ENCODE data around the gene CHAF1A. TPM values are rescaled to one million over a fixed set of nuclear protein-coding genes. Genes with fewer than 3 reads are reported as not detected.

Gene CHAF1A
- total RNA-seq, 1 experiment from 2014 or later: 161 TPM

DNA sequence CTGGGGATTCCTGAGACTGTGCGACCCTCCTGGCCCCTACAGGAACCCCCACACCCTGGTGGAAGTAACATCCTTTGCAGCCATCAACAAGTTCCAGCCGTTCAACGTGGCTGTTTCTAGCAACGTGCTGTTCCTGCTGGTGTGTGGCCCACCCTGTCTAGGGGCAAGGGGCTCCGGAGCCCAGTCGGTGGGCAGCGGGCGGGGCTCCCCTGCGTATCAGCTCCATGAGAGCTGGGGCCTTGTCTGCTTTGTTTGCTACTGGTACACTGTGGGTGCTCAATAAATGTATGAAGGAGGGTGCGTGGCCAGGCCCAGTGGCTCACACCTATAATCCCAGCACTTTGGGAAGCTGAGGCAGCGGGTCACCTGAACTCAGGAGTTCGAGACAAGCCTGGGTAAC, 48.2 kb upstream of the CHAF1A start:
- H3K4me1 Mint-ChIP-seq: no peaks in the 10 kb centered on the region
- no peak for TF ChIP-seq JUN (CRISPR knock-in tag; IDR thresholded peaks at IDR 0.05)
- TF ChIP-seq, protein P1, sequence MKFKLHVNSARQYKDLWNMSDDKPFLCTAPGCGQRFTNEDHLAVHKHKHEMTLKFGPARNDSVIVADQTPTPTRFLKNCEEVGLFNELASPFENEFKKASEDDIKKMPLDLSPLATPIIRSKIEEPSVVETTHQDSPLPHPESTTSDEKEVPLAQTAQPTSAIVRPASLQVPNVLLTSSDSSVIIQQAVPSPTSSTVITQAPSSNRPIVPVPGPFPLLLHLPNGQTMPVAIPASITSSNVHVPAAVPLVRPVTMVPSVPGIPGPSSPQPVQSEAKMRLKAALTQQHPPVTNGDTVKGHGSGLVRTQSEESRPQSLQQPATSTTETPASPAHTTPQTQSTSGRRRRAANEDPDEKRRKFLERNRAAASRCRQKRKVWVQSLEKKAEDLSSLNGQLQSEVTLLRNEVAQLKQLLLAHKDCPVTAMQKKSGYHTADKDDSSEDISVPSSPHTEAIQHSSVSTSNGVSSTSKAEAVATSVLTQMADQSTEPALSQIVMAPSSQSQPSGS (CRISPR knock-in tag; IDR thresholded peaks at IDR 0.05; ENCODE audit: borderline replicate concordance, low read depth): no peak
- TF ChIP-seq FOXK1 (CRISPR knock-in tag; IDR thresholded peaks at IDR 0.05): no peak
- TF ChIP-seq, protein P2, sequence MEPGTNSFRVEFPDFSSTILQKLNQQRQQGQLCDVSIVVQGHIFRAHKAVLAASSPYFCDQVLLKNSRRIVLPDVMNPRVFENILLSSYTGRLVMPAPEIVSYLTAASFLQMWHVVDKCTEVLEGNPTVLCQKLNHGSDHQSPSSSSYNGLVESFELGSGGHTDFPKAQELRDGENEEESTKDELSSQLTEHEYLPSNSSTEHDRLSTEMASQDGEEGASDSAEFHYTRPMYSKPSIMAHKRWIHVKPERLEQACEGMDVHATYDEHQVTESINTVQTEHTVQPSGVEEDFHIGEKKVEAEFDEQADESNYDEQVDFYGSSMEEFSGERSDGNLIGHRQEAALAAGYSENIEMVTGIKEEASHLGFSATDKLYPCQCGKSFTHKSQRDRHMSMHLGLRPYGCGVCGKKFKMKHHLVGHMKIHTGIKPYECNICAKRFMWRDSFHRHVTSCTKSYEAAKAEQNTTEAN (CRISPR knock-in tag; IDR thresholded peaks at IDR 0.05): no peak
- no peak for TF ChIP-seq GRHL2 (CRISPR knock-in tag; IDR thresholded peaks at IDR 0.05; ENCODE audit: insufficient replicate concordance, severe bottlenecking)
- TF ChIP-seq EMX1 (CRISPR knock-in tag; IDR thresholded peaks at IDR 0.05): no peak
- no peak for TF ChIP-seq NR2C2 (CRISPR knock-in tag; IDR thresholded peaks at IDR 0.05)
- TF ChIP-seq, protein P3, sequence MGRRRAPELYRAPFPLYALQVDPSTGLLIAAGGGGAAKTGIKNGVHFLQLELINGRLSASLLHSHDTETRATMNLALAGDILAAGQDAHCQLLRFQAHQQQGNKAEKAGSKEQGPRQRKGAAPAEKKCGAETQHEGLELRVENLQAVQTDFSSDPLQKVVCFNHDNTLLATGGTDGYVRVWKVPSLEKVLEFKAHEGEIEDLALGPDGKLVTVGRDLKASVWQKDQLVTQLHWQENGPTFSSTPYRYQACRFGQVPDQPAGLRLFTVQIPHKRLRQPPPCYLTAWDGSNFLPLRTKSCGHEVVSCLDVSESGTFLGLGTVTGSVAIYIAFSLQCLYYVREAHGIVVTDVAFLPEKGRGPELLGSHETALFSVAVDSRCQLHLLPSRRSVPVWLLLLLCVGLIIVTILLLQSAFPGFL (CRISPR knock-in tag; IDR thresholded peaks at IDR 0.05; ENCODE audit: borderline replicate concordance): no peak
- no peak for TF ChIP-seq FOXJ3 (CRISPR knock-in tag; IDR thresholded peaks at IDR 0.05; ENCODE audit: borderline replicate concordance)
- TF ChIP-seq, protein P4, sequence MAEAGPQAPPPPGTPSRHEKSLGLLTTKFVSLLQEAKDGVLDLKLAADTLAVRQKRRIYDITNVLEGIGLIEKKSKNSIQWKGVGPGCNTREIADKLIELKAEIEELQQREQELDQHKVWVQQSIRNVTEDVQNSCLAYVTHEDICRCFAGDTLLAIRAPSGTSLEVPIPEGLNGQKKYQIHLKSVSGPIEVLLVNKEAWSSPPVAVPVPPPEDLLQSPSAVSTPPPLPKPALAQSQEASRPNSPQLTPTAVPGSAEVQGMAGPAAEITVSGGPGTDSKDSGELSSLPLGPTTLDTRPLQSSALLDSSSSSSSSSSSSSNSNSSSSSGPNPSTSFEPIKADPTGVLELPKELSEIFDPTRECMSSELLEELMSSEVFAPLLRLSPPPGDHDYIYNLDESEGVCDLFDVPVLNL (CRISPR knock-in tag; IDR thresholded peaks at IDR 0.05; ENCODE audit: borderline replicate concordance, low read depth): no peak
- no peak for TF ChIP-seq ZNF317 (CRISPR knock-in tag; IDR thresholded peaks at IDR 0.05; ENCODE audit: borderline replicate concordance, low read depth)
- TF ChIP-seq ZNF219 (CRISPR knock-in tag; IDR thresholded peaks at IDR 0.05; ENCODE audit: borderline replicate concordance): no peak
- TF ChIP-seq, protein P5, sequence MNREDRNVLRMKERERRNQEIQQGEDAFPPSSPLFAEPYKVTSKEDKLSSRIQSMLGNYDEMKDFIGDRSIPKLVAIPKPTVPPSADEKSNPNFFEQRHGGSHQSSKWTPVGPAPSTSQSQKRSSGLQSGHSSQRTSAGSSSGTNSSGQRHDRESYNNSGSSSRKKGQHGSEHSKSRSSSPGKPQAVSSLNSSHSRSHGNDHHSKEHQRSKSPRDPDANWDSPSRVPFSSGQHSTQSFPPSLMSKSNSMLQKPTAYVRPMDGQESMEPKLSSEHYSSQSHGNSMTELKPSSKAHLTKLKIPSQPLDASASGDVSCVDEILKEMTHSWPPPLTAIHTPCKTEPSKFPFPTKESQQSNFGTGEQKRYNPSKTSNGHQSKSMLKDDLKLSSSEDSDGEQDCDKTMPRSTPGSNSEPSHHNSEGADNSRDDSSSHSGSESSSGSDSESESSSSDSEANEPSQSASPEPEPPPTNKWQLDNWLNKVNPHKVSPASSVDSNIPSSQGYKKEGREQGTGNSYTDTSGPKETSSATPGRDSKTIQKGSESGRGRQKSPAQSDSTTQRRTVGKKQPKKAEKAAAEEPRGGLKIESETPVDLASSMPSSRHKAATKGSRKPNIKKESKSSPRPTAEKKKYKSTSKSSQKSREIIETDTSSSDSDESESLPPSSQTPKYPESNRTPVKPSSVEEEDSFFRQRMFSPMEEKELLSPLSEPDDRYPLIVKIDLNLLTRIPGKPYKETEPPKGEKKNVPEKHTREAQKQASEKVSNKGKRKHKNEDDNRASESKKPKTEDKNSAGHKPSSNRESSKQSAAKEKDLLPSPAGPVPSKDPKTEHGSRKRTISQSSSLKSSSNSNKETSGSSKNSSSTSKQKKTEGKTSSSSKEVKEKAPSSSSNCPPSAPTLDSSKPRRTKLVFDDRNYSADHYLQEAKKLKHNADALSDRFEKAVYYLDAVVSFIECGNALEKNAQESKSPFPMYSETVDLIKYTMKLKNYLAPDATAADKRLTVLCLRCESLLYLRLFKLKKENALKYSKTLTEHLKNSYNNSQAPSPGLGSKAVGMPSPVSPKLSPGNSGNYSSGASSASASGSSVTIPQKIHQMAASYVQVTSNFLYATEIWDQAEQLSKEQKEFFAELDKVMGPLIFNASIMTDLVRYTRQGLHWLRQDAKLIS (CRISPR knock-in tag; IDR thresholded peaks at IDR 0.05; ENCODE audit: borderline replicate concordance): no peak
- TF ChIP-seq, protein P6, sequence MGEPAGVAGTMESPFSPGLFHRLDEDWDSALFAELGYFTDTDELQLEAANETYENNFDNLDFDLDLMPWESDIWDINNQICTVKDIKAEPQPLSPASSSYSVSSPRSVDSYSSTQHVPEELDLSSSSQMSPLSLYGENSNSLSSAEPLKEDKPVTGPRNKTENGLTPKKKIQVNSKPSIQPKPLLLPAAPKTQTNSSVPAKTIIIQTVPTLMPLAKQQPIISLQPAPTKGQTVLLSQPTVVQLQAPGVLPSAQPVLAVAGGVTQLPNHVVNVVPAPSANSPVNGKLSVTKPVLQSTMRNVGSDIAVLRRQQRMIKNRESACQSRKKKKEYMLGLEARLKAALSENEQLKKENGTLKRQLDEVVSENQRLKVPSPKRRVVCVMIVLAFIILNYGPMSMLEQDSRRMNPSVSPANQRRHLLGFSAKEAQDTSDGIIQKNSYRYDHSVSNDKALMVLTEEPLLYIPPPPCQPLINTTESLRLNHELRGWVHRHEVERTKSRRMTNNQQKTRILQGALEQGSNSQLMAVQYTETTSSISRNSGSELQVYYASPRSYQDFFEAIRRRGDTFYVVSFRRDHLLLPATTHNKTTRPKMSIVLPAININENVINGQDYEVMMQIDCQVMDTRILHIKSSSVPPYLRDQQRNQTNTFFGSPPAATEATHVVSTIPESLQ (CRISPR knock-in tag; IDR thresholded peaks at IDR 0.05): no peak
- TF ChIP-seq FOXP1 (CRISPR knock-in tag; IDR thresholded peaks at IDR 0.05; ENCODE audit: borderline replicate concordance): no peak
- no peak for TF ChIP-seq ZNF138 (CRISPR knock-in tag; conservative IDR thresholded peaks at IDR 0.05)
- TF ChIP-seq TCF7 (CRISPR knock-in tag; IDR thresholded peaks at IDR 0.05; ENCODE audit: low read depth): no peak
- TF ChIP-seq SP1 (CRISPR knock-in tag; conservative IDR thresholded peaks at IDR 0.05): no peak
- peaks cover 5% of the 10 kb centered on the region for H3K36me3 Mint-ChIP-seq
- H3K27me3 Mint-ChIP-seq (ENCODE audit: low read depth): no peaks in the 10 kb centered on the region
- no peak overlapping the region for H3K27ac Mint-ChIP-seq
- ChIA-PET POLR2A (no interaction called here), CTCF (interaction anchor here (1.2 to 1.3 kb wide), 2 partner anchors 87 to 88 kb away, joined by 3 to 7 read pairs; no protein-coding TSS in a partner anchor)
- no peaks in the 10 kb centered on the region for H3K9me3 Mint-ChIP-seq
- DNase-seq (ENCODE audit: low spot score) (no peak), ATAC-seq (no peak)
- H3K4me3 Mint-ChIP-seq: no peak overlapping the region
